Measurements from ENCODE around the gene GLCE. TPM values are rescaled to one million over a fixed set of nuclear protein-coding genes. Genes with fewer than 3 reads are reported as not detected.

Gene GLCE
- total and polyA plus RNA-seq, 7 donors, result 10.3 to 24.6 (median 13.9) TPM

DNA sequence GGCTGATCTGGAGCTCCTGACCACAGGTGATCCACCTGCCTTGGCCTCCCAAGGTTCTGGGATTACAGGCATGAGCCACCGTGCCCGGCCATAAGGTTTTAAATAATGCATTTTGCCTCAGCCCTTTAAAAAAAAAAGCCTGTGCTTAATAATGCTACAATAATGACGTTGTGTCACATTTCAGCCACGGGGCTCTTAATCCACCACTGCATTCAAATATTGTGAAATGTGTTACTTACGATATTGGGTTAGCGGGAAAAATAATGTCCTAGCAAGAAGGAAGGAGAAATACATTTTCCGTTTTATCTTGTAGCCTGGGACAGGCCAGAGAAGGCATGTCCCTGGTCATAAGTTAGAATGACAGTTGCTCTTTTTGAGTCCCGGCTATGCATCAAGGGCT, 155.9 kb downstream of the GLCE start:
- TF ChIP-seq EP300 (IDR thresholded peaks at IDR 0.05) (no peak), POLR2A (IDR thresholded peaks at IDR 0.05) (no peak), POLR2AphosphoS5 (IDR thresholded peaks at IDR 0.05) (no peak), CTCF (IDR thresholded peaks at IDR 0.05) (no peak)
- 72 to 86% methylated on average over 8 of the region's 8 CpGs for WGBS, 2 donors
- no peak overlapping the region for H3K27ac ChIP-seq
- H3K4me1 ChIP-seq, result no peaks in the 10 kb centered on the region
- H3K4me3 ChIP-seq, result no peak overlapping the region
- no peak for DNase-seq
- intact Hi-C loops (cut with DNase I), result no loop called here
- no peaks in the 10 kb centered on the region for H3K36me3 ChIP-seq
- no peaks in the 10 kb centered on the region for H3K9me3 ChIP-seq
- no peaks in the 10 kb centered on the region for H3K27me3 ChIP-seq

- no peaks in the 10 kb centered on the region for H3K9me3 ChIP-seq
- H3K27ac ChIP-seq, result no peak overlapping the region
- peak in 1 of 2 donors; percentile 36 for TF ChIP-seq POLR2A (IDR thresholded peaks at IDR 0.05)
- no peak for TF ChIP-seq POLR2AphosphoS5 (IDR thresholded peaks at IDR 0.05)
- DNase-seq, result no peak
- no peaks in the 10 kb centered on the region for H3K4me1 ChIP-seq
- no peaks in the 10 kb centered on the region for H3K36me3 ChIP-seq
- intact Hi-C loops (cut with DNase I), result no loop called here
- no peaks in the 10 kb centered on the region for H3K27me3 ChIP-seq
- H3K4me3 ChIP-seq, result no peak overlapping the region
- WGBS, 2 donors, result 15 to 63% methylated on average over 5 of the region's 5 CpGs
These were observed 157.0 kb downstream of the GLCE start for GRCh38 chr15:69317392-69317841.

- no peak for TF ChIP-seq POLR2AphosphoS5 (IDR thresholded peaks at IDR 0.05)
- TF ChIP-seq CTCF (IDR thresholded peaks at IDR 0.05), result no peak
- TF ChIP-seq EP300 (IDR thresholded peaks at IDR 0.05), result no peak
- TF ChIP-seq POLR2A (IDR thresholded peaks at IDR 0.05), result no peak
- no peaks in the 10 kb centered on the region for H3K27me3 ChIP-seq
- no peaks in the 10 kb centered on the region for H3K9me3 ChIP-seq
- no peak for DNase-seq
- no peak overlapping the region for H3K27ac ChIP-seq
- H3K4me3 ChIP-seq, result no peak overlapping the region
- no peaks in the 10 kb centered on the region for H3K4me1 ChIP-seq
- no peaks in the 10 kb centered on the region for H3K36me3 ChIP-seq
- intact Hi-C loops (cut with DNase I), result no loop called here
- 47 to 88% methylated on average over 7 of the region's 7 CpGs for WGBS, 2 donors
These were observed 157.6 kb downstream of the GLCE start for GRCh38 chr15:69318033-69318432.

DNA sequence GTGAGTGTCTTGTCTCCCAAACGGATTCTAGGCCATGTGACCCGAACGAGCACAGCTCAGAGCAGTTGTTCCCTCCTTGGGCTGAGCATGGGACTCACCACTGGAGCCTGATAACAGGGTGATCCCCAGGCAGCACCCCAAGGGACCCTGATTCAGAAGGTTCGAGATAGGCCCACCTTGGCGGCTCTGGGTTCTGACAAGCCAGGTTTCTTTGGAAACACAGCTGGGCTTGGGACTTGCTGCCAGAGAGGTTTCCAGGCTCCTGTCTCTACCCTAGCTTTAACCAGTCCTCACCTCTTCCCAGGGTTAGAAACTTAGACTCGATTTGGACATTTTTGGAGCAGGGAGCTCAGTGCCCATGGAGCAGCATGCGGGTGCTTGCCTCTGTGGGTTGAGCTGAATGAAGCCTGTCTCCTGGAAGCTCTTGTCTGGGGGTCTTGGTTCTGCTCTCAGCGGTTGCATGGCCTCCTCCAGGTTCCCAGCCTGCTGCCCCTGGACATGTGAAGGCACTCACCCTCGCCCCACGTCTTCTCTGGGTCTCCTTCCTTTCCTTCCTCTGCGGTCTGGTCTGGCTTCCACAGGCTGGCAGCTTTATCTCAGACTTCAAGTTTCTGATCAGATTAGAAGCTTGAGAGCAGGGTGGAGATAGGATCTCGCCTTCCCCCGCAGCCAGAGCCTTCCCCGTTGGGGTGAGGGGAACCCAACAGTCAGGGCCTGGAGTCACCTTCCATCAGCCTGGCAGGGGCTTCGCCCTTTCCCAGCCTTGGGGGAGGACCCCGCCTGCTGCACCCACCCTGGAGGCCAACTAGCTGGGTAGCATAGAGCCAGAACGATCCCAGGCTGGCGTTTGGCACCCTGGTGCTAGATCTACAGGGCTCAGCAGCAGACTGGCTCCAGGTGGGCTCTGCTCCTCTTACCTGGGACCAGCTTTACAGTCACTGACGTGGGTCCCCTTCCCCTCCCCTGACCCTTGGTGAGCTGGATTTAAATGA, 159.2 kb downstream of the GLCE start:
- no peak overlapping the region for H3K27ac ChIP-seq
- no peaks in the 10 kb centered on the region for H3K27me3 ChIP-seq
- H3K36me3 ChIP-seq, result no peaks in the 10 kb centered on the region
- no peaks in the 10 kb centered on the region for H3K9me3 ChIP-seq
- no peak for TF ChIP-seq POLR2A (IDR thresholded peaks at IDR 0.05)
- no peak for TF ChIP-seq EP300 (IDR thresholded peaks at IDR 0.05)
- TF ChIP-seq CTCF (IDR thresholded peaks at IDR 0.05), result no peak
- TF ChIP-seq POLR2AphosphoS5 (IDR thresholded peaks at IDR 0.05), result no peak
- H3K4me1 ChIP-seq, result no peaks in the 10 kb centered on the region
- DNase-seq, result no peak
- intact Hi-C loops (cut with DNase I), result no loop called here
- no peak overlapping the region for H3K4me3 ChIP-seq
- 63 to 64% methylated on average over 19 of the region's 19 CpGs for WGBS, 2 donors

- no peak for DNase-seq
- 33 to 54% methylated on average over 7 of the region's 7 CpGs for WGBS, 2 donors
- Histone ChIP-seq H3K4me3 (no peak overlapping the region), H3K27ac (no peak overlapping the region), H3K36me3 (no peaks in the 10 kb centered on the region), H3K4me1 (no peaks in the 10 kb centered on the region), H3K9me3 (no peaks in the 10 kb centered on the region), H3K27me3 (no peaks in the 10 kb centered on the region)
- TF ChIP-seq POLR2AphosphoS5 (IDR thresholded peaks at IDR 0.05), result no peak
- no peak for TF ChIP-seq EP300 (IDR thresholded peaks at IDR 0.05)
- TF ChIP-seq POLR2A (IDR thresholded peaks at IDR 0.05), result no peak
- TF ChIP-seq CTCF (IDR thresholded peaks at IDR 0.05), result no peak
- intact Hi-C loops (cut with DNase I), result no loop called here
These were observed 160.6 kb downstream of the GLCE start for GRCh38 chr15:69320977-69321554.
